ENCODE measurements around the gene CUX1. TPM values are rescaled to one million over a fixed set of nuclear protein-coding genes. Genes with fewer than 3 reads are reported as not detected.

The CUX1 gene
- total RNA-seq, 3 donors from 2014 or later, result 85.2 to 167 (median 120) TPM

GRCh38 chr7:102303669-102304422 is 486.4 kb downstream of the CUX1 start:
- no peak for TF ChIP-seq CTCF (IDR thresholded peaks at IDR 0.05)
- no peaks in the 10 kb centered on the region for H3K36me3 ChIP-seq (ENCODE audit: low read depth)
- DNase-seq, result peak in 1 of 3 donors; percentile 56

DNA sequence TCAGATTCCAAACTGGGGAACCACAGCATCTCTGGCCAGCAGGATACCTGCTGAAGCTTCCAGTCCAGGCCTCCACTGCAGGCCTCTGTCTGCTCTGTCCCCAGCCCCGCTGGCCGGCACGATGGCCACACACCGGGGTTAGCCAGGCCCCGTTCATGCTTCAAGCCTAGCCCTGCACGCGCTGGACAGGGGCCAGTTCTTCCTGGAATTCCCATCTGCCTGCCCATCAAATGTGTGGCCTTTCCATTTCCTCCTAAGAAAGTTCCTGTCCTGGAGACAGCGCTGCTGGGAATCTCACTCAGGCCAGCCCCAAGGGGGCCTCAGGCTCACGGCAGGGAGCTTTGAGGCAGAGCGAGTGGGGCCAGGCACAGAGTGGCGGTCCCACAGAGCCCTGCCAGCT is 487.2 kb downstream of the CUX1 start:
- H3K36me3 ChIP-seq (ENCODE audit: low read depth), result no peaks in the 10 kb centered on the region
- H3K9me3 ChIP-seq, result no peaks in the 10 kb centered on the region
- ATAC-seq (no peak), DNase-seq (no peak)
- peaks cover 10% of the 10 kb centered on the region for H3K4me1 ChIP-seq (ENCODE audit: low read depth)
- intact Hi-C loops (cut with DNase I, micrococcal nuclease), result no loop called here
- TF ChIP-seq CTCF (IDR thresholded peaks at IDR 0.05), result no peak
- H3K4me3 ChIP-seq, result no peak overlapping the region

More at GRCh38 chr7:102303669-102304422, 486.4 kb downstream of the CUX1 start:
- ATAC-seq, result no peak
- Histone ChIP-seq H3K4me1 (ENCODE audit: low read depth) (peaks cover 10% of the 10 kb centered on the region), H3K4me3 (no peak overlapping the region), H3K9me3 (no peaks in the 10 kb centered on the region)
- intact Hi-C loops (cut with DNase I, micrococcal nuclease), result no loop called here

DNA sequence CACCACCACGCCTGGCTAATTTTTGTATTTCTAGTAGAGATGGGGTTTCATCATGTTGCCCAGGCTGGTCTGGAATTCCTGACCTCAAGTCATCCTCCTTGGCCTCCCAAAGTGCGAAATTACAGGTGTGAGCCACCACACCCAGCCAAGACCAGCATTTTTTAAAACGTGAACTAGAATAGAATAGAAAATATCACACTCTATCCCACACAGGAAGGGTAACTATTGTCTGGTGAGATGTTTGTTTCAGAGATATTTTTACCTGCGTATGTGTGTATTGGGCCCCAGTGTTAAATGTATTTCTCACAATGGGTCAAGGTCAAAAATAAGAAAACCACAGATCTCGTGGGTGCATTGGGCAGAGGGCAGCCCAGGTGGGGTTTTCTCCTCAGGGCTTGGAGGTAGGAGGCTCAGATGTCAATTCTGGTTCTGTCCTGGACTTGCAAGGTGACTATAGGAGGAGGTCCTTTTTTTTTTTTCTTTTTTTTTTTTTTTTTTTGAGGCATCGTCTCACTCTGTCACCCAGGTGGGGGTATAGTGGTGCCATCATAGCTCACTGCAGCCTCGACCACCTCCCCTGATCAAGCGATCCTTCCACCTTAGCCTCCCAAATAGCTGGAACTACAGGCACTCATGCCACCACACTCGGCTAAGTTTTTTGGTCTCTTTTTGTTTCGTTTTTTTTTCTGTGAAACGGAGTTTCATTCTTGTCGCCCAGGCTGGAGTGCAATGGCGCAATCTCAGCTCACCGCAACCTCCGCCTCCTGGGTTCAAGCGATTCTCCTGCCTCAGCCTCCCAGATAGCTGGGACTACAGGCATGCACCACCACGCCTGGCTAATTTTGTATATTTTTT is 488.2 kb downstream of the CUX1 start:
- DNase-seq, result no peak
- Histone ChIP-seq H3K9me3 (no peaks in the 10 kb centered on the region), H3K36me3 (ENCODE audit: low read depth) (no peaks in the 10 kb centered on the region), H3K4me1 (ENCODE audit: low read depth) (peaks cover 10% of the 10 kb centered on the region), H3K4me3 (no peak overlapping the region)
- intact Hi-C loops (cut with DNase I, micrococcal nuclease), result no loop called here
- no peak for TF ChIP-seq CTCF (IDR thresholded peaks at IDR 0.05)
- no peak for ATAC-seq

GRCh38 chr7:102306916-102307677 is 489.7 kb downstream of the CUX1 start:
- Histone ChIP-seq H3K9me3 (no peaks in the 10 kb centered on the region), H3K36me3 (ENCODE audit: low read depth) (no peaks in the 10 kb centered on the region), H3K4me3 (no peak overlapping the region), H3K4me1 (ENCODE audit: low read depth) (peaks cover 10% of the 10 kb centered on the region)
- intact Hi-C loops (cut with DNase I, micrococcal nuclease), result no loop called here
- ATAC-seq, result peak; percentile 97
- peak; percentile 85 to 92 (median 87) for DNase-seq
- no peak for TF ChIP-seq CTCF (IDR thresholded peaks at IDR 0.05)

DNA sequence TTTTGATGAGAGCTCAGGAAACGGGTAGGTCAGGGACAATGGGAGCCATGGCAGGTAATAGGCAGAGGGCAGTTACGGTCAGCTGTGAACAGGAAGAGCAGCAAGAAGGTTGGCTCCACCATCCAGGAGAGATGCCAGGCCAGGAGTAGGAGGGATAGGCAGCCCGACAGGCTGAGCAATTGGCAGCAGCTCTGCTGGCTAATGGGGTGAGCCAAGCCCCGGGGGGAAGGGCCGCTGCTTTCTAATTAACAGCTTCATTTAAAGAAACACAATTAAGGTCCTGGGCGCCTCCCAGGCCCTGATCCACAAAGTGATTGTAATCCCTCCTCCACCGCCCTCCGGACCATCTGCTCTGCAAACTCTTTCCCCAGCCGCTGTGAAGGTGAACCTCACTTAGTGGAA is 493.0 kb downstream of the CUX1 start:
- no peak overlapping the region for H3K4me3 ChIP-seq
- H3K36me3 ChIP-seq (ENCODE audit: low read depth), result no peaks in the 10 kb centered on the region
- peaks cover 10% of the 10 kb centered on the region for H3K4me1 ChIP-seq (ENCODE audit: low read depth)
- no peaks in the 10 kb centered on the region for H3K9me3 ChIP-seq
- DNase-seq, result no peak
- no peak for ATAC-seq
- TF ChIP-seq CTCF (IDR thresholded peaks at IDR 0.05), result no peak
- intact Hi-C loops (cut with DNase I, micrococcal nuclease), result no loop called here

Data from mucosa of descending colon (tissue), 3 donors.